ENCODE results near the gene CDK7.

DNA sequence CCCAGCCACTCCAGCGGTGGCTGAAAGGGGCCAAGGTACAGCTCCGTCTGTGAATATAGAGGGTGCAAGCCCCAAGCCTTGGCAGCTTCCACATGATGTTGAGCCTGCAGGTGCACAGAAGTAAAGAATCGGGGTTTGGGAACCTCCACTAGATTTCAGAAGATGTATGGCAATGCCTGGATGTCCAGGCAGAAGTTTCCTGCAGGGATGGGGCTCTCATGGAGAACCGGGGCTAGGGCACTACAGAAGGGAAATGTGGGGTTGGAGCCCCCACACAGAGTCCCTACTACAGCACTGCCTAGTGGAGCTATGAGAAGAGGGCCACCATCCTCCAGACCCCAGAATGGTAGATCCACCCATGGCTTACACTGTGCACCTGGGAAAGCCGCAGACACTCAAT is 74.7 kb downstream of the CDK7 start:
- TF ChIP-seq, protein P1, sequence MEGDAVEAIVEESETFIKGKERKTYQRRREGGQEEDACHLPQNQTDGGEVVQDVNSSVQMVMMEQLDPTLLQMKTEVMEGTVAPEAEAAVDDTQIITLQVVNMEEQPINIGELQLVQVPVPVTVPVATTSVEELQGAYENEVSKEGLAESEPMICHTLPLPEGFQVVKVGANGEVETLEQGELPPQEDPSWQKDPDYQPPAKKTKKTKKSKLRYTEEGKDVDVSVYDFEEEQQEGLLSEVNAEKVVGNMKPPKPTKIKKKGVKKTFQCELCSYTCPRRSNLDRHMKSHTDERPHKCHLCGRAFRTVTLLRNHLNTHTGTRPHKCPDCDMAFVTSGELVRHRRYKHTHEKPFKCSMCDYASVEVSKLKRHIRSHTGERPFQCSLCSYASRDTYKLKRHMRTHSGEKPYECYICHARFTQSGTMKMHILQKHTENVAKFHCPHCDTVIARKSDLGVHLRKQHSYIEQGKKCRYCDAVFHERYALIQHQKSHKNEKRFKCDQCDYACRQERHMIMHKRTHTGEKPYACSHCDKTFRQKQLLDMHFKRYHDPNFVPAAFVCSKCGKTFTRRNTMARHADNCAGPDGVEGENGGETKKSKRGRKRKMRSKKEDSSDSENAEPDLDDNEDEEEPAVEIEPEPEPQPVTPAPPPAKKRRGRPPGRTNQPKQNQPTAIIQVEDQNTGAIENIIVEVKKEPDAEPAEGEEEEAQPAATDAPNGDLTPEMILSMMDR (IDR thresholded peaks at IDR 0.05), result no peak
- TF ChIP-seq TCF7L2 (IDR thresholded peaks at IDR 0.05; ENCODE audit: low read depth, low read length), result no peak
- TF ChIP-seq, protein P2, sequence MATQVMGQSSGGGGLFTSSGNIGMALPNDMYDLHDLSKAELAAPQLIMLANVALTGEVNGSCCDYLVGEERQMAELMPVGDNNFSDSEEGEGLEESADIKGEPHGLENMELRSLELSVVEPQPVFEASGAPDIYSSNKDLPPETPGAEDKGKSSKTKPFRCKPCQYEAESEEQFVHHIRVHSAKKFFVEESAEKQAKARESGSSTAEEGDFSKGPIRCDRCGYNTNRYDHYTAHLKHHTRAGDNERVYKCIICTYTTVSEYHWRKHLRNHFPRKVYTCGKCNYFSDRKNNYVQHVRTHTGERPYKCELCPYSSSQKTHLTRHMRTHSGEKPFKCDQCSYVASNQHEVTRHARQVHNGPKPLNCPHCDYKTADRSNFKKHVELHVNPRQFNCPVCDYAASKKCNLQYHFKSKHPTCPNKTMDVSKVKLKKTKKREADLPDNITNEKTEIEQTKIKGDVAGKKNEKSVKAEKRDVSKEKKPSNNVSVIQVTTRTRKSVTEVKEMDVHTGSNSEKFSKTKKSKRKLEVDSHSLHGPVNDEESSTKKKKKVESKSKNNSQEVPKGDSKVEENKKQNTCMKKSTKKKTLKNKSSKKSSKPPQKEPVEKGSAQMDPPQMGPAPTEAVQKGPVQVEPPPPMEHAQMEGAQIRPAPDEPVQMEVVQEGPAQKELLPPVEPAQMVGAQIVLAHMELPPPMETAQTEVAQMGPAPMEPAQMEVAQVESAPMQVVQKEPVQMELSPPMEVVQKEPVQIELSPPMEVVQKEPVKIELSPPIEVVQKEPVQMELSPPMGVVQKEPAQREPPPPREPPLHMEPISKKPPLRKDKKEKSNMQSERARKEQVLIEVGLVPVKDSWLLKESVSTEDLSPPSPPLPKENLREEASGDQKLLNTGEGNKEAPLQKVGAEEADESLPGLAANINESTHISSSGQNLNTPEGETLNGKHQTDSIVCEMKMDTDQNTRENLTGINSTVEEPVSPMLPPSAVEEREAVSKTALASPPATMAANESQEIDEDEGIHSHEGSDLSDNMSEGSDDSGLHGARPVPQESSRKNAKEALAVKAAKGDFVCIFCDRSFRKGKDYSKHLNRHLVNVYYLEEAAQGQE (IDR thresholded peaks at IDR 0.05; ENCODE audit: insufficient read depth in 1 of 2, low read depth in 2 of 2, low read length in 1 of 2), result no peak
- no peak for TF ChIP-seq POLR2AphosphoS5 (IDR thresholded peaks at IDR 0.05; ENCODE audit: low read depth, low read length)
- TF ChIP-seq SIN3A (IDR thresholded peaks at IDR 0.05; ENCODE audit: borderline replicate concordance, insufficient read depth, low read depth, low read length), result no peak

Measured in Panc1 (cell line).